ENCODE results near the gene CELF5. TPM values are rescaled to one million over a fixed set of nuclear protein-coding genes. Genes with fewer than 3 reads are reported as not detected.
"Not testable (repeated sequence)": the region's sequence is repeated elsewhere in the genome, so short reads cannot be mapped to it uniquely, and the experiment has no call there.

CELF5 gene
- total RNA-seq, 1 donor from 2014 or later: not detected

DNA sequence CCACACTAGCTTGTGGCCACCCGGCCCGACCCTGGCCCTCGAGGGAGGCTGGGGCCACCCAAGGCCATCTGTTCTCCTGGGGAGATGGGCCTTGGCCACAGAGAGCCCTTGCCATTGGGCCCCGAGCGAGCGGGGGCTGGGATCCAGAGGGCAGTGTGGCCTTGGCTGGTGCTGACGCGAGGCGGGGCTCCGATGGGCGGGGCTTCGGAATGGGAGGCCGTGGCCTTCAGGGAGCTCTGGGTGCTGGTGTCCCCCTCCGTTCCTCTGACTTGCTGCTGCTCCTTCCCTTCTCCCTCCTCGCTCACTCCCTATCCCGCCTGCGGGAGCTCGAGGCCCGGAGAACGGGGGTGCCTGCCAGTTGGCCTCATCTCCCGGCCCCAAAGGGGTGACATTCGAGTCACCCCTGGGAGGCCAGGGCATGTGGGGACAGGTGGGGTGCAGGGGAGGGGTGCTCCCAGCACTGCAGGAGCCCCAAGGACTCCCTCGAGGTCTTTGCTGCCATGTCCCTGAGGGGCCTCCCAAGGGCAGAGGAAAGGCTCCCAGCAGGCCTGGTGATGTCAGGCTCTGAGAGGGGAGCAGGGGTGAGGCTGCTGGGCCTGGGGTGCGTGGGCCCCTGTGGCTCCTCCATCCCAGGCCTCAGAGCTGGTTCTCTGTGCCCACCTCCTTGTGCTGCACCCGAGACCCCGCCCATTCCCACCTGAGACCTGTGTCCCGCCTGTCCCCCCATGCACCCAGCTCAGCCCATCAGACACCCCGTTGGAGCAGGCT lies 34.6 kb upstream of the CELF5 start:
- DNase-seq (ENCODE audit: low read depth): no peak

DNA sequence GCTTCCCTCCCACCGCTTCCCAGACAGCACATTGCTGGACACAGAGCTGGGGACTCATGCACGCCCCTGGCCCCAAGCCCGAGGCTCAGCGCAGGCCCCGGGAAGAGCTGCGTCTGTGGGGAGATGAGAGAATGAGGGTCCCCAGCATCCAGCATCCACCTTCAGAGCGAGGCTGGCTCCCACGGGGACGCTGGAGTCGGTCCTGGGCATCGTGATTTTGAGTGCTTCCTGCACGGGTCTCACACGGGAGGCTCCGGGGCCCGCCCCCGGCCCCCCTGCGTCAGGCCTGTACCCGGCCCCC lies 34.0 kb upstream of the CELF5 start:
- no peak for DNase-seq (ENCODE audit: low read depth)

DNA sequence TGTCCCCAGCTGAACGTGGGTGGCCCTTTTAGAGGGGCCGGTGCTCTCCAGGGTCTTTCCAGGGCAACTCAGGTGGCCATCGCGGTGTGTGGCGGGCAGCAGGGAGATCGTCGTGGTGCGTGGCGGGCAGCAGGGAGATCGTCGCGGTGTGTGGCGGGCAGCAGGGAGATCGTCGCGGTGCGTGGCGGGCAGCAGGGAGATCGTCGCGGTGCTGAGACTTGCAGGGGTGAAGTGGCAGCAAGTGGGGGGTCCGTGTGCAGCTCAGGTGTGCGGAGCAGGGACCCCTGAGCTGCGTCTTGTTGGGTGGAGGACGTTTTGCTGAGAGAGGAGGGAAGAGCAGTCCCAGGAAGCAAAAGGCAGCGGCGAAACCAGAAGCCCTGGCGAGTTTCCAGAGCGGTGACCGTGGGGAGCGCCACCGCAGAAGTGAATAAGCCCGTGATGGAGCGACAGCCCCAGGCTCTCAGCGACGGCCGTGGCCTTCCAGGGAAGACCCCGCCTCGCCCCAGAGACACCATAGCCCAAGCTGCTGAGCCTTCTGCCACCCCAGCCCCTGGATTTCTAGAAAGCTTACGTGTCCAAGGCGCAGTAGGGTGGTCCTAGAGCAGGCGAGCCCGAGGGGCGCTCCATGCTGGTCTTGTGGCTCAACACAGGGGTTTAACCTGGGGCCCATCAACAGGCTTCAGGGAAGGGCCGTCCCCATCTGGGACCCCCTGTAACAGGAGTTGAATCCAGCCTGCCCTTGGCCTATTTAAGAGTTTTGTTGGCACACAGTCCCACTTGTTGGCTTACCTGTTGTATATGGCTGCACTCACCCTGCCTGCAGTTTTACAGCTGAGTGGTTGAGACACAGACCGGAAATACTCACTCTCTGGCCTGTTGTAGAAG lies 33.3 kb upstream of the CELF5 start:
- DNase-seq (ENCODE audit: low read depth): no peak

GRCh38 chr19:3191806-3192104 lies 32.7 kb upstream of the CELF5 start:
- not testable (repeated sequence) for DNase-seq (ENCODE audit: low read depth)

DNA sequence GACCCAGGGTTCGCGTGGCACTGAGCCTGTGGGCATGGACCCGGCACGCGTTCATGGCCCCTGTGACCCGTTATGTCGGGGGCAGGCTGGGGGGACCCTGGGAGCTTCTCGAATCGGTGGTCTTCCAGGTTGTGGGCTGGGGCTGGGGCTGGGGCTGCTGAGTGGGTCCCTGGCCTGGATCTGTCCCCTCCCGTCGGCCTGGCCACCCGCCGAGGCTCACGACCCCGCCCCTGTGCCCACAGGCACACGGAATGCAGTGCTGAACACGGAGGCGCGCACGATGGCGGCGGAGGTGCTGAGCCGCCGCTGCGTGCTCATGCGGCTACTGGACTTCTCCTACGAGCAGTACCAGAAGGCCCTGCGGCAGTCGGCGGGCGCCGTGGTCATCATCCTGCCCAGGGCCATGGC lies 32.2 kb upstream of the CELF5 start:
- DNase-seq (ENCODE audit: low read depth): no peak

DNA sequence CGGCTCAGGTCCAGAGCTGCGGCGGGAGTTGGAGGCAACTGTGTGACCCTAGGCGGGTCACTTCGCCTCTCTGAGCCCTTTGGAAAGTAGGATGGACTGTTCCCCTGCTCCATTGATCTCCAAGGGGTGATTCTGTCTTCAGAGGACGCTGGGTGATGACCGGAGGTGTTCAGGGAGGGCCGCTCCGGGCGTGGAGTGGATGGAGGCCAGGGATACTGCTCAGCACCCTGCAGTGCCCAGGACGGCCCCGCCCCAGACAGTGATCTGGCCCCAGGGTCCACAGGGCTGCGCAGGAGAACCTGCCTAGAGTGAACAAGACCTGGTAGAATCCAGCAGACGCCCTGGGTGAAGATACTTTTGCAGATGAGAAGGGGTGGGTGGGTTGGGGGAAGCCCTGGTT lies 31.8 kb upstream of the CELF5 start:
- DNase-seq (ENCODE audit: low read depth): no peak

DNA sequence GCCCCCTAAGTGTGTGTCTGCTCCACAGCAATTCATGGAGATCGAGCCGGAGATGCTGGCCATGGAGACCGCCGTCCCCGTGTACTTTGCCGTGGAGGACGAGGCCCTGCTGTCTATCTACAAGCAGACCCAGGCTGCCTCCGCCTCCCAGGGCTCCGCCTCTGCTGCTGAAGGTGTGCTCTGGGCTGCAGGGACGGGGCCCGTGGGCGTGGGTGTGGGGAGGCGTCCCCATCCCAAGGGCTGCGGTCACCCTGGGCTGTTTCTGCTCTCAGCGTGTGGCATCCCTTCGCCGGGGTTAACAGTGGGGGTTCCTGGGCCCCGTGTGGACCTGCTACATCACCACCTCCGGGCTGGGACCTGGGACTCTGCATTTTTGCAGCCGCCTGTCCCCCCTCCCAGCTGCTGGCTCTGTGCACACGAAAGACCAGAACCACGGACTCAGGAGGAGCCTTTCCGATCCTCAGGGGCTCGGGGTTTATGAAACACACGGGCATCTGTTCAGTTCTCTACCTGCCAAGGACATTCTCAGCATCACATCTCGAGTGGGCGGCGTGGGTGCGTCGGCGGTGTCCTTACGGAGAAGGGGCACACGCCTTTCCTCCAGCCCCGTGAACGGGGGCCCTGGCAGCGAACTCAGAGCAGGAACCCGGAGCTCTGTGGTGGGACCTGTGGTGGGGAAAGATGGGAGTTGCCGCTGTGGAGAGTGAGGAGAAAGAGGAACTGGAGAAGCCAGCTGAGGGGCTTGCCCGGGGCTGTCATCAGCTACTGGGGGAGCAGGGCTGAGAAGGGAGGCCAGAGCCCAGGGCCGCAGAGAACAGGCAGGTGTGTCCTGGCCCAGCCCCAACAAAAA lies 31.0 kb upstream of the CELF5 start:
- no peak for DNase-seq (ENCODE audit: low read depth)

DNA sequence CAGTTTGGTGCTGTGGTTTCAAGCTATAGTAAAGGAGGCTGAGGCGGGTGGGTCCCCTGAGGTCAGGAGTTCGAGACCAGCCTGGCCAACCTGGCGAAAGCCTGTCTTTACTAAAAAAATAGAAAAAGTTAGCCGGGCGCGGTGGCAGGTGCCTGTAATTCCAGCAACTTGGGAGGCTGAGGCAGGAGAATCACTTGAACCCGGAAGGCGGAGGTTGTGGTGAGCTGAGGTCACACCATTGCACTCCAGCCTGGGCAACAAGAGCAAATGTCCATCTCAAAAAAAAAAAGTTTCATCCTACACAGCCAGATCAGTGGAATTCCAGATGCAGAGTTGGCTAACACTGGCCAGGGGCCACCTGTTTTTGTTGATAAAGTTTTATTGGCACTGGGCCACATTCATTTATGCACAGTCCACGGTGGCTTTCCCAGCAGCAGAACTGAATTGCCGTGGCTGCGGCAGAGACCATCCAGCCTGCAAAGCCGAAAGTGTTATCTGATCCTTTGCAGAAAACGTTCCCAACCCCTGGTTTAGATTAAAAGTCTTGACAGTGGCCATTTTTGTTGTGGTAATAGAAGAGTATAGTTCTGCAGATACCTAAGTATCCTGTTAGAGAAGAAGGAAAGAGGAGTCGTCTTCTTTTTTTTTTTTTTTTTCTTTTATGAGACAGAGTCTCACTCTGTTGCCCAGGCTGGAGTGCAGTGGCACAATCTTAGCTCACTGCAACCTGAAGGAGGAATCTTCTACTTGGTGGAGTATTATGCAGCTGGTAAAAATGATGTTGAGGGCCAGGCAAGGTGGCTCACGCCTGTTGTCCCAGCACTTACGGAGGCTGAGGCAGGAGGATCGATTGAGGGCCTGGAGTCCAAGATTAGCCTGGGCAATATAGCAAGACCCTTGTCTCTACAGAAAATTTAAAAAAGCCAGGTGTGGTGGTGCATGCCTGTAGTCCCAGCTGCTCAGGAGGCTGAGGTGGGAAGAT lies 30.1 kb upstream of the CELF5 start:
- no peak for DNase-seq (ENCODE audit: low read depth)

DNA sequence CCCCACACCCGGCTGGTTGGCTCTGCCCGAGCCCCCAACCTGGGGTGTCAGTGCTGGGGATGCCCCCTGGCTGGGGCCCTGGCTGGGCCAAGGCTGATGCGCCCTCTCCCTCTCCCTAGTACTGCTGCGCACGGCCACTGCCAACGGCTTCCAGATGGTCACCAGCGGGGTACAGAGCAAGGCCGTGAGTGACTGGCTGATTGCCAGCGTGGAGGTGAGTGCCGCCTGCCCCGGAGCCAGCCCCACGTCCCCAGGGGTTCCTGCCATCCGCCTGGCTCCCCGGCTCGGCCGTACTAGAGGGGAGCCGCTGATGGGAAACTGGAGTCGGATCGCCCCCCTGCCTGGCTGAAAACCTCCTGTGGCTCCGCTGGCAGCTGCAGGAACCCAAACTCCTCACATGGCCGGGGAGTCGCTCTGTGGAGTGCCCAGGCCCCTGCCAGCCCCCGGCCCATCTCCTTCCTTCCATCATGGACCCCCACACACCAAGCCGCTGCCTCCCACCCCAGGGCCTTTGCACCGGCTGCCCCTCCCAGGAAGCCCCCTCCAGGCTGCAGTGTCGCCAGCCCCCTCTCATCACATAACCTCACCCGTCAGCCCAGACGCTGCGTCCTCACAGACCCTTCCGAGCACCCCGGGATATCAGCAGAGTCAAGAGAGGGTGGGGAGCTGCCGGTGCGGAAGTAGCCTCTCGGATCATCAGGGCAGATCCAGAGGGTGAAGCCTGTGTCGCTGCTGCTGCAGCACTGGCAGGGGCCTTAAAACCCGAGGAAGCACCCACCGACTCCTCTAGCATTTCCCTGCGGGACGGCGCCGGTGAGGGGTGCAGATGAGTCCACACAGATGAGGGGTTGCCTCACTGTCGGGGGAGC lies 28.2 kb upstream of the CELF5 start:
- DNase-seq (ENCODE audit: low read depth): no peak

DNA sequence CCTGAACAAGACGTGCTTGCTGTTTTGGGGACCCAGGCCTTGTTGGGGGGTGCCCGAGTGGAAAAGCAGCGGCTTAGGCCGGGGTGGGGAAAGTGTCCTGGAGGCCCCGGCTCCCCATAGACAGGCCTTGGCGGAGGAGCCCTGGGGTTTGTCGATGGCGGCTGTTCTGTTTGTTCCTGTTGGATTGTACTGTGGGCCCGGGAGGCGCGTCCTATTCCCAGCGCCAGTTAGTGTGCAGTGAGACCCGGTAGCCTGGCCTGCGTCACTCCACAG lies 27.6 kb upstream of the CELF5 start:
- no peak for DNase-seq (ENCODE audit: low read depth)

DNA sequence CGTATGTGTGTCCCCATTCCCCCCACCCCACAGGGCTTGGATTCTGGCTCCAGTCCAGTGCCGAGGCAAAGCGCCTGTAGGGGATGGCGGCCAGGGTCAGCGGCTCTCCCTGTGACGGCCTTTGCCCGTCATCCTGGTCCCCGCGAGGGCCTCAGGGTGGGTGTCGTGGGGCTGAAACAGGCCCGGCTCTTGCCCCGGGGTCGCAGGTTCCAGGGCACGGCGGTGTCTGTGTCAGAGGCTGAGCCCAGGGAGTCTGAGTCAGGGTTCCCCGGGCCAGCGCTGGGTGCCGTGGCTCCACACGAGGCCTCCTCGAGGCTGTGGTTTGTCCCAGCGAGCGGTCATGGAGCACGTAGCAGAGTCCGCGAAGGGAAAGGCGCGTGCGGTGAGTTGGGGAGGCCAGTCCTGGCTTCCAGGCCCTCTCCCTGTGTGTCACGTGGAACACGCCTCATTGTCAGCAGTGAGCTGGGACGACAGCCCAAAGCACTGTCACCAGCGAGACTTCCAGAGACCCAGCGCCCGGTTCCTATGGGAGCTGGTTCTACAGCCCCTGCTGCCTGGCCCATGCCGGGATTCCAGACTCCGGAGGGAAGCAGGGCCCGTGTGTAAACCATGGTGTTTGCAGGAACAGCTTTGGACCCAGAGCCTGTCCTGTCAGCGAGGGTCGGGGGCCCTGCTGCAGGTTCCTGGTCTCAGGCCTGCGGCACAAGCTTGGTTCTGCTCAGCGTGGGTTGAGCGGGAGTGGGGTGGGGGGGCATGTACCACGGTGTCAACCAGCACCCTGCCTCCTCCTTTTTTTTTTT lies 25.4 kb upstream of the CELF5 start:
- DNase-seq (ENCODE audit: low read depth): no peak

DNA sequence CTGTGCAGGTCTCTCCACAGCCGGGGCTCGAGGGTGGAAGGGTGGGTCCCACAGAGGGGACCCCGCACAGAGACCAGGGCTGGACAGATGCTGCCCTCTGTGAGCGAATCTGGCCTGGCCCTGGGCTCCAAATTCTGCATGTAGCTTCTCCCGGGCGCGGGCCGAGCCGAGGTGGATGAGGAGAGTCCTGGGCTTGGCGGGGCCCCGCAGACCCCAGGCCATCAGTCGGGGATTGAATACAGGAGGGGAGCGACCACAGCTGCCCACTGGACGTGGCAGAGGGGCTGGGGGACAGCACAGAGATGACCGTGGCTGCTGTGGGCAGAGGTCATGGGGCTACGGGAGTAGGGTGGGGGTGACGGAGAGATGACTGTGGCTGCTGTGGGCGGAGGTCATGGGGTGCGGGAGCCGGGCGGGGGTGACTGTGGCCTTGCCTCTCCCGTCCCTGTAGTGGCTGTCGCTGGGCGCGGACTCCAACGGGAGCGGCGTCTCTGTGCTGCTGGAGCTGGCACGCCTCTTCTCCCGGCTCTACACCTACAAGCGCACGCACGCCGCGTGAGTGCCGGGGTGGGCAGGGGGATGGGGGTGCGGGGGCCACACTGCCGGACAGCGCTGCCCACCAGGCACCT lies 23.3 kb upstream of the CELF5 start:
- no peak for DNase-seq (ENCODE audit: low read depth)

- no peak for DNase-seq (ENCODE audit: low read depth)
Measured at GRCh38 chr19:3201911-3202310, 22.6 kb upstream of the CELF5 start.

DNA sequence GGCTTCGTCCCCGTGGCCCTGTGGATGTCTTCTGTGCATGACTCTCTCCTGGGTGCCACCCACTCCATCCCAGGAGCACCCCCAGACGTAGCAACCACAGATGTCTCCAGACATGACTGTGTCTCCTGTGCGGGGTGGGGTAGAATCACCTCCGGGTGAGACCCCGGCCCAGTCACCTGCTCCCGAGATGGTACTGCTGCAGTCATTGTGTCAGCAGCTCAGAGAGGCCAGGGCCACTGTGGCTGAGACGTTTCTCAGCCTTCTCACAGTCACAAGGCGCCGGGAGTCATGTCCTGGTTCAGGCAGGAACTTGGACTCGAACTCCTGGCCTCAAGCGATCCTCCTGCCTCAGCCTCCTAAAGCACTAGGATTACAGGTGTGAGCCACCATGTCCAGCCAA lies 22.1 kb upstream of the CELF5 start:
- no peak for DNase-seq (ENCODE audit: low read depth)

GRCh38 chr19:3202895-3203294 lies 21.6 kb upstream of the CELF5 start:
- DNase-seq (ENCODE audit: low read depth): not testable (repeated sequence)

GRCh38 chr19:3203805-3204645 lies 20.4 kb upstream of the CELF5 start:
- DNase-seq (ENCODE audit: low read depth): no peak

GRCh38 chr19:3204646-3205275 lies 19.7 kb upstream of the CELF5 start:
- no peak for DNase-seq (ENCODE audit: low read depth)
